ENCODE results near the gene TSPOAP1. TPM values are rescaled to one million over a fixed set of nuclear protein-coding genes. Genes with fewer than 3 reads are reported as not detected.
A peak's percentile ranks its signal among the peaks of the same experiment; 100 is the strongest.

TSPOAP1 gene
- total RNA-seq, 2 experiments from 2014 or later, result 18.5 to 20.0 TPM

DNA sequence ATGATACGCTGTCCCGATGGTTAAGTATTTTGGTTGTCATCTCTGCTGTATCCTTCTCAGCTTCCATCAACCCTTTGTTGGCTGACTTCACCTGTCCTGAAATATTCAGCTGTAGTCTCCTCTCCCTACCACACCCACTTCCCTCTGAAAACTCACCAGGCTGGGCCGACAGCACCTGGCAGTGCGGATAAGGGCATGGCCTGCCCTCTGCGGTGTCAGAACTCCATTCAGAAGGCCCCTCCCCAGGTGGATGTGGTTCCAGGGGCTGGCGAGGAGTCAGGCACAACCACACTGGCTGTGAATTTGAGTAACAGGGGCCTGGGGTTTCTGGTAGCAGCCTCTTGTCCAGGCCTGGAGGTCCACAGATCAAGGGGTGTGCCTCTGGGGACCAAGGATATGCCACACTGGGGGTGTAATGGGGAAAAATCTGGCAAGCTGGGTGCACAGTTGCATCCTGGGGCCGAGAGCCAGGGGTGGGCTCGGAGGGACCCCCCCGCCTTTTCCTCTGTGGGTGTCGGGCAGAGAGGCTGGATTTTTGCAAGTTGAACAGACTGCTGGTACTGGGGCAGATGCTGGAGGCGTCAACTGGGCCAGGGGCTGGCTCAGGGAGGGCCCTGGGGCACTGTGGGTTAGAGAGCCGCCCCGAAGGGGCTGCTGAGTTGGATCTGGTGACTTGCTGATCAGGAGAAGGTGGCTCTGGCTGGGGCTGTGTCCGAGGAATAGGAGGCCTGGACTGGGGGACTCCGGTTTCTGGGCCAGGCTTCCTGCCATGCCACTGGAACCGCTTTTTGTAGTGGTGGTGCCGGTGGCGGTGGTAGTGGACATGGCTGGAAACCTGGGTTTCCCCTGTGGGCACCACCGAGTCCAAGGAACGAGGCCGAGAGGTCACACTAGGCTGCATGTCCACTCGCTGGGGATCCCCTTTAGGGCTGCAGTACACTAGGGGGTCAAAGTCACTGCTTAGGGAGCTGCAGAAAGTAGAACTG is 29.0 kb upstream of the TSPOAP1 start:
- Mint-ChIP-seq H3K27me3 (ENCODE audit: low read depth) (no peaks in the 10 kb centered on the region), H3K4me3 (no peak overlapping the region), H3K9me3 (no peaks in the 10 kb centered on the region), H3K27ac (no peak overlapping the region), H3K36me3 (ENCODE audit: low read depth) (no peaks in the 10 kb centered on the region), H3K4me1 (ENCODE audit: low read depth) (peaks cover 11% of the 10 kb centered on the region)
- CTCF ChIA-PET, result interaction anchor here (0.8 kb wide), 1 partner anchor 40 kb away, joined by 3 read pairs; no protein-coding TSS in a partner anchor
- DNase-seq, result no peak
- intact Hi-C loops (cut with micrococcal nuclease), result no loop called here

DNA sequence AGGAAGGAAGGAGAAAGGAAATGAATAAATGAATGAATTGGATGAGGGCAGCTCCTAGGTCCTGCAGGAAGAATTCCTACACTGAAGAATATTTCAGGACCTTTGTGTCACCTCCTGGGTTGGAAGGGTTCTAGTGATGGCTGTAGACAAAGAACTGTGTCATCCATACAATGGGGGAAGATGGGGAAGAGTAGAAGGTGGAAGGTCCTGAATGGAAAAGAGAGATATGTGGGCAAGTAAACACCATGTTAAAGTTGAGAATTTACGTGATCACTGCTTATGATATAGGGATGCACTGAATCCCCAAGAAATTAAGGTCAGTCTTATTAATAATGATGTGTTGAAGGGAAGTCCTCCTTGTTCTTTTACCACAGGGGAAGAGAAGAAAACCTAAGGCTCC is 27.6 kb upstream of the TSPOAP1 start:
- no peak overlapping the region for H3K27ac Mint-ChIP-seq
- intact Hi-C loops (cut with micrococcal nuclease), result no loop called here
- no peaks in the 10 kb centered on the region for H3K9me3 Mint-ChIP-seq
- peaks cover 17% of the 10 kb centered on the region for H3K4me1 Mint-ChIP-seq (ENCODE audit: low read depth)
- peaks cover 6% of the 10 kb centered on the region for H3K36me3 Mint-ChIP-seq (ENCODE audit: low read depth)
- no peak overlapping the region for H3K4me3 Mint-ChIP-seq
- no peaks in the 10 kb centered on the region for H3K27me3 Mint-ChIP-seq (ENCODE audit: low read depth)
- no peak for DNase-seq
- CTCF ChIA-PET, result interaction anchor here (0.6 to 0.8 kb wide), 2 partner anchors 38 to 269 kb away, joined by 3 read pairs; no protein-coding TSS in a partner anchor

DNA sequence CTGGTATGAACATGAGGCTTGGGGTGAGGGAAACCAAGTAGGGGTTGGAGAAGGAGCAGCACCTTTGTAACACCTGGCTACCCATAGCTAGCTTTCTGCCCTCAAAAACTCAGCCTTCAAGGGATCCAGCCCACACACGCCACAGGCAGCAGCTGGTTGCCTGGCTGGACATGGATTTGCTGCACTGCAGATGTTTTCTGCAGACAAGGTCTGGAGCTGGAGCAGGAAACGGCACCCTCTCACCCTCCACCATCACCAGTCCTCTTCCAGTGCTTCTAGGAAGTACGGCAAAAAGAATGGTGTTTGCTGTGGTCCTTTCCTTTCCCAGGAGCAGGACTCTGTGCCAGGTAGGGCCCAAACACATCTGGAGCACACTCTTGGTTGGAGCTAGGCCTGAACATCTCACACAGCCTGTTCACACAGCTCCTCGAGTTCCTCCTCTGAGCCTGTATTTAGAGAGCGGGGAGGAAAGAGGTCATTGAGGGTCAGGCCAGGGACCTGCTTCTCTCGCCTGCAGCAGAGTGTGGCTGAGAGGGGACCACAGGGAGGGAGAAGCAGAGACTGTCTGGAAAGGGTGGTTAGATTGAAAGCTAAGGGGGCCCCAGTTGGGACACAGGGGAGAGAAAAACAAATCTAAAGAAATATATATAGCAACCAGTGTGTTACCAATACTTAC is 26.1 kb upstream of the TSPOAP1 start:
- no peak for DNase-seq
- peaks cover 25% of the 10 kb centered on the region for H3K4me1 Mint-ChIP-seq (ENCODE audit: low read depth)
- no peaks in the 10 kb centered on the region for H3K27me3 Mint-ChIP-seq (ENCODE audit: low read depth)
- no peak overlapping the region for H3K4me3 Mint-ChIP-seq
- intact Hi-C loops (cut with micrococcal nuclease), result no loop called here
- H3K36me3 Mint-ChIP-seq (ENCODE audit: low read depth), result peaks cover 8% of the 10 kb centered on the region
- H3K27ac Mint-ChIP-seq, result no peak overlapping the region
- CTCF ChIA-PET, result interaction anchor here (1.1 to 1.6 kb wide), 3 partner anchors 17 to 63 kb away, joined by 3 to 6 read pairs (median 5); partner anchors contain the start of gene RNF43
- no peaks in the 10 kb centered on the region for H3K9me3 Mint-ChIP-seq

DNA sequence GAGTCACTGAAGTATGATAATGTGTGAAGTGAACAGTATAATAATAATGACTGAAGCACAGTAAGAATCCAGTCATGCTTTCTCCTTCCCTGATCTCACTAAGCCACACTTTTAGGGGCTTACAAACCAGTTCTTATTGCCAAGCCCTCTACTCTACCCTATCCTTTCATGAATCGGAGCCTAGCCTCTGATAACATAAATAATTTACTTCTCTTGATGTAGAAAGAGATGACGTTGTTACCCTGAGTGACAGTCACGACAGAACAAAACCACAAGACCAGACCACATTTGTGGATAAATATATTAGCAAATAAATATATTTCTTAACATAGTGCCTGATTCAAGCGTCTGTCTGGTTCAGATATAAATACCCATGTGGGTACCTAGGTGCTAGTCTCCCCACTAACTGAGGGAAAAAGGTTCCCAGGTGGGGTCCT is 24.8 kb upstream of the TSPOAP1 start:
- no peak for DNase-seq
- Mint-ChIP-seq H3K4me1 (ENCODE audit: low read depth) (peaks cover 38% of the 10 kb centered on the region), H3K36me3 (ENCODE audit: low read depth) (peaks cover 20% of the 10 kb centered on the region), H3K4me3 (peak overlapping the region; percentile 100), H3K9me3 (no peaks in the 10 kb centered on the region), H3K27me3 (ENCODE audit: low read depth) (no peaks in the 10 kb centered on the region), H3K27ac (peak overlapping the region; percentile 96)
- intact Hi-C loops (cut with micrococcal nuclease), result loop anchor here (2.0 kb wide), 1 partner anchor 25 kb away; the partner anchor contains the start of gene TSPOAP1
- CTCF ChIA-PET, result interaction anchor here (0.9 to 3.1 kb wide), 6 partner anchors 9 to 64 kb away, joined by 3 to 28 read pairs (median 6); partner anchors contain the start of gene RNF43

DNA sequence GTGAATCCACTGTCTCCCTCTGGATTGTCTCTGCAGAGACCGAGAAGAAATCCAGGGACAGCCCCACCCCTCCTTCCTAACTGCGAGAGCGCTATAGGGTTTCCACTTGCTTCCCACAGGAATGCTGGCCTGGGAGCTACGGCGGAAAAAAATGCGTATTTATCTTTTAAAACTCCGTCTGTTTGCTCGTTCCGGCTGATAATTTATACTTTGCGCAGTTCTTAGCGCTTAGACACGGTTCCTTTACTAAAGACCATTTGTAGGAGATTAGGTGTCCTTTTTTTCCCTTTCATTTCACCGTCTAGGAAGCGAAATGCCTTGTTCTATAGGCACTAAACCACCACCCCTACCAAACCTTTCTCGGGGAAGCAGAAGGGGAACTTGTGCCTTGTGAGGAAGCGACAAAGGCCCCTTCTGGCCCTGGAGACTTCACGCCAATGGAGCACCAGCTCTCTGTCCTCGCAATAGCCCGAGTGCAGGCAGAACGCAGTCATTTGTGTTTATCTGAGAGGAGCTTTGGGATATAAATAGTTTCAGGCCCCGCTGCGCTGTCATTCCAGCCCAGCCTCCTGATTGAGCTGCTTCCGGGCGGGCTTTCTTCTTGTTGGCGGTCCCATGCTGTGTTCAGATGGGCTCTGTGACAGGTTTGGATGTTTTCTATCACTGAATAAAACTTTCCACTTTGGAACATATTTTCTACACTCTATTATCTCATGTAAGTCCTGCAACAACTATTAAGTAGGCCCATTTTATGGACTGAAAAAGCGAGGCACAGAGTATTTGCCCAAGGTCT is 24.2 kb upstream of the TSPOAP1 start:
- Mint-ChIP-seq H3K27ac (peak overlapping the region; percentile 96), H3K4me3 (peak overlapping the region; percentile 100)
- peak; percentile 66 for DNase-seq

DNA sequence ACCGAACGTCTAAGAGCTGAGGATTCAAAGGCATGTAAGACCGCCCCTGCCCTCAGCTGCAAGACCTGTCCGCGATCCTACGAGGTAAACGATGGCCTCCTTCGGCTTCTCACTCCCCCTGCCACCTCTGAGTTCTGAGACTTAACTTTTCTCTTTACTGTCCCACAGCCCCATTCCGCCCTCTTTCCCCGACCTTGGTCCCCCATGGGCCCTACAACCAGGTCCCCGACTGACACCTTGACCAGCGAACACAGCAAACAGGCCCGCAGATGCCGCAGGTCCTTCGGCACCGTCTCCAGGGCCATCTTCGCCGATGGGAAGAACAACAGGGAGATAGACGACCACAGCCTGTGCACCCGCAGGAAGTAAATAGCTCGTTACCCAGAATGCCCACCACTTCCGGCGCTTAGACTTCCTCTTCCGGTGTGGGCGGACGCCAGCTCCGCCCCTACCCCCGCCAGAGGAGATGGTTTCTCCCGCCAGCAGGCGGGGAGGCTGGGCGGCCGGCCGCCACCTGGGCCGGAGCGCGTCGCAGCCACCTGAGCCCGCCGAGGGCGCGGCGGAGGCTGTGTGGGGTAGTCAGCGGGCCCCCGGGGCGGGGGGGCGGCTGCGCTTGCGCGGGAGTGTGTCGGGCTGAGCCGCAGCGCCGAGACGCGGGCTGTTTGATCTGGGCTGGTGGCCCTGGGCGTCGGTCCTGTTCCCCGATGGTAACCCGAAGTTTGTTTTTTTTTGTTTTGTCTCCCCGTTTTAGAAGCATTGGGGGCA is 23.4 kb upstream of the TSPOAP1 start, which contains the start of gene SUPT4H1:
SUPT4H1 (minus strand) TSS at position 371 of the 765 bp plus-strand sequence; CDS start at position 305, 66 bp downstream.
- CTCF ChIA-PET, result interaction anchor here (0.7 to 3.1 kb wide), 8 partner anchors 12 to 107 kb away, joined by 3 to 28 read pairs (median 6); partner anchors contain the start of gene RNF43
- peak; percentile 92 for DNase-seq
- Mint-ChIP-seq H3K27me3 (ENCODE audit: low read depth) (no peaks in the 10 kb centered on the region), H3K27ac (peak within 1 kb of the TSS; percentile 97), H3K4me1 (ENCODE audit: low read depth) (peaks cover 49% of the 10 kb centered on the region), H3K4me3 (peak within 1 kb of the TSS; percentile 100), H3K36me3 (ENCODE audit: low read depth) (peaks cover 29% of the 10 kb centered on the region), H3K9me3 (no peaks in the 10 kb centered on the region)
- intact Hi-C loops (cut with micrococcal nuclease), result loop anchor here (1.0 to 2.0 kb wide), 6 partner anchors 8 to 165 kb away; partner anchors contain the start of genes RNF43 and TSPOAP1

More for the DNA sequence above, 24.2 kb upstream of the TSPOAP1 start:
- Mint-ChIP-seq H3K27me3 (ENCODE audit: low read depth) (no peaks in the 10 kb centered on the region), H3K36me3 (ENCODE audit: low read depth) (peaks cover 22% of the 10 kb centered on the region), H3K4me1 (ENCODE audit: low read depth) (peaks cover 42% of the 10 kb centered on the region), H3K9me3 (no peaks in the 10 kb centered on the region)
- intact Hi-C loops (cut with micrococcal nuclease), result loop anchor here (1.0 to 2.0 kb wide), 6 partner anchors 8 to 165 kb away; partner anchors contain the start of genes RNF43 and TSPOAP1
- CTCF ChIA-PET, result interaction anchor here (0.9 to 3.1 kb wide), 8 partner anchors 9 to 65 kb away, joined by 3 to 28 read pairs (median 7); partner anchors contain the start of gene RNF43

DNA sequence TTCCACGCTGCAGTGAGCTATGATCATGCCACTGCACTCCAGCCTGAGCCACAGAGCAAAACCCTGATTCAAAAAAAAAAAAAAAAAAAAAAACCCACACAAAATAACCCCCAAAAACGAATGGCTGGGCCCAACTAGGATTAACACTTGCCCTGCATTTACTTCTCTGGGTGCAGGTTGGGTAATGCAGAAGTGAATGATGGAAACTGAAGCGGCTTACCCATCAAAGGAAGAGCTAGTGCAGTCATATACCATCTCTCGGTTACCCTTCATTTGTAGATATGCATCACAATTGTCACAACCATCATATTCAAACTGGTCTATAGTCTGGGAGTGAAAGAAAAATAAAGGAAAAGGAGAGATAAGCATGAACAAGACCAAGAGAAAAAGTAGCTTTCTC is 22.6 kb upstream of the TSPOAP1 start:
- H3K27me3 Mint-ChIP-seq (ENCODE audit: low read depth), result no peaks in the 10 kb centered on the region
- peaks cover 58% of the 10 kb centered on the region for H3K4me1 Mint-ChIP-seq (ENCODE audit: low read depth)
- peaks cover 36% of the 10 kb centered on the region for H3K36me3 Mint-ChIP-seq (ENCODE audit: low read depth)
- DNase-seq, result no peak
- peak overlapping the region; percentile 97 for H3K27ac Mint-ChIP-seq
- peak overlapping the region; percentile 100 for H3K4me3 Mint-ChIP-seq
- CTCF ChIA-PET, result interaction anchor here (0.6 to 3.1 kb wide), 7 partner anchors 14 to 66 kb away, joined by 3 to 28 read pairs (median 4); partner anchors contain the start of gene RNF43
- H3K9me3 Mint-ChIP-seq, result no peaks in the 10 kb centered on the region
- intact Hi-C loops (cut with micrococcal nuclease), result no loop called here

DNA sequence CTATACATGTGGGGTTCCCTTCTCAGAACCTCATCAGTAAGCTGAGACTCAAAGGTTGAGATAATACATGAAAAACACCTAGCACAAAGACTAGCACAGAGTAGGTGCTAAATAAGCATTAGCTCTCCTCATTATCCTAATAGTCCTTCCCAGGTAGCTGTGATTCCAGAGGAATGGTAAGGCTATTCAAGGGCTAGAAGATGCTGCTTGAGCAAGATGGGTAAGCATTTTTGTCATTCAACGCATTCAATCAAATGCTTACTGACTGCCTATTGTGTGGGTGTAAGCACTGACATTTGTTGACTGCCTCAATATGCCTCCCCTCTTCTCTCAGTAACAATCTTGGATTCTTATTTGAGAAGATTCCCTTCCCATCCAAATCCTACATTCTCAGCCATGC is 19.4 kb upstream of the TSPOAP1 start:
- CTCF ChIA-PET, result interaction anchor here (0.9 to 6.9 kb wide), 5 partner anchors 12 to 69 kb away, joined by 3 to 92 read pairs (median 3); partner anchors contain the start of gene RNF43
- Mint-ChIP-seq H3K27ac (peak overlapping the region; percentile 99), H3K27me3 (ENCODE audit: low read depth) (no peaks in the 10 kb centered on the region), H3K36me3 (ENCODE audit: low read depth) (peaks cover 60% of the 10 kb centered on the region), H3K9me3 (no peaks in the 10 kb centered on the region), H3K4me3 (no peak overlapping the region), H3K4me1 (ENCODE audit: low read depth) (peaks cover 75% of the 10 kb centered on the region)
- no peak for DNase-seq
- intact Hi-C loops (cut with micrococcal nuclease), result no loop called here

DNA sequence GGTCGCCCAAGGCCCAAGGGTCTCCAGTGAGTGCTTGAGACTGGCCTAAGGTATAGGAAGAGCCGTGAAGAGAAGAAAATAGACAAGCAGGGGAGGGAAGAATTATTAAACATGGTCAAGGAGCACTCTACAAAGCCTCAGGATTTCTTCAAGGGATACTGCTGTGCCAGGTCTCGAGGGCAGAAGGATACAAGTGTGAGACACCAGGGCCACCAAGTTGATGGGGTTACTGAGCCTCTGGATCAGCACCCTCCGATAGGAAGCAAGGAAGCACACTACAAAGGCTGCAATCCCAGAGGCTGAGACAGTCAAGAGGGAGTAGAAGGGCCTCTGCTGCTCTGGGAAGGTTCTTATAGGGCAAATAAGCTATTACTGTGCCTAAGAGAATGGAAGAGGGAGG is 16.9 kb upstream of the TSPOAP1 start:
- Mint-ChIP-seq H3K36me3 (ENCODE audit: low read depth) (peaks cover 78% of the 10 kb centered on the region), H3K4me1 (ENCODE audit: low read depth) (peaks cover 67% of the 10 kb centered on the region), H3K27ac (peak overlapping the region; percentile 99), H3K4me3 (peak overlapping the region; percentile 92), H3K9me3 (no peaks in the 10 kb centered on the region), H3K27me3 (ENCODE audit: low read depth) (no peaks in the 10 kb centered on the region)
- intact Hi-C loops (cut with micrococcal nuclease), result loop anchor here (2.0 kb wide), 2 partner anchors 69 to 71 kb away; partner anchors contain the start of gene RNF43
- no peak for DNase-seq
- CTCF ChIA-PET, result interaction anchor here (0.6 to 7.2 kb wide), 9 partner anchors 12 to 71 kb away, joined by 3 to 108 read pairs (median 11); partner anchors contain the start of gene RNF43

DNA sequence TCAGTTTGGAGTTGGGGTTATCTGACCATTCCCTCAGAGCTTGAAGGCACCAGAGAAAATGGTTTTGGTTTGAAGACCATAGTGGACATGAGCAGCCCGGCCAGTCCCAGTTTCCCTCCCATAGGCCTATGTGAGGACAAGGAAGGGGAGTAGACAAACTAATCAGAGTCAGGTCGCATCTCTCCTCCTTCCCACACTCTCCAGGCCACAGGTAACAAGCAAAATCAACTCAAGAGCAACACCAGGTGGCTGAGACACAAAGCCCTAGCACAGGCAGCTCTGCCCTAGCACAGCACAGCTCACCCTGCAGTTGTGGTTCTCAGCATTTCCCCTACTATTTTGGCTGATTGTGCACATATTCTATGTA is 16.2 kb upstream of the TSPOAP1 start:
- intact Hi-C loops (cut with micrococcal nuclease), result loop anchor here (1.0 to 5.0 kb wide), 9 partner anchors 8 to 1442 kb away; partner anchors contain the start of genes DYNLL2, RNF43 and SUPT4H1
- Mint-ChIP-seq H3K4me3 (peak overlapping the region; percentile 92), H3K27me3 (ENCODE audit: low read depth) (no peaks in the 10 kb centered on the region), H3K36me3 (ENCODE audit: low read depth) (peaks cover 85% of the 10 kb centered on the region), H3K9me3 (no peaks in the 10 kb centered on the region), H3K27ac (peak overlapping the region; percentile 99), H3K4me1 (ENCODE audit: low read depth) (peaks cover 65% of the 10 kb centered on the region)
- CTCF ChIA-PET, result interaction anchor here (0.7 to 7.2 kb wide), 13 partner anchors 9 to 103 kb away, joined by 3 to 108 read pairs (median 6); partner anchors contain the start of gene RNF43
- DNase-seq, result peak; percentile 84

Measured in activated naive CD4-positive, alpha-beta T cell treated with anti-CD3 and anti-CD28 coated beads for 36 hours (primary cell).